NCI-H1092 (cell line): Measurements from ENCODE around the gene GNL2.
"Not testable (repeated sequence)": the region's sequence is repeated elsewhere in the genome, so short reads cannot be mapped to it uniquely, and the experiment has no call there.

ENCODE experiments used
- DNase-seq: peaks from one replicate; lab custom pipeline; 2025; lab: John Stamatoyannopoulos, UW

Gene GNL2

GRCh38 chr1:37559080-37559479 lies 36.7 kb downstream of the GNL2 start:
- DNase-seq = no peak

- DNase-seq = no peak
Observed at GRCh38 chr1:37558411-37558810, 37.3 kb downstream of the GNL2 start.

DNA sequence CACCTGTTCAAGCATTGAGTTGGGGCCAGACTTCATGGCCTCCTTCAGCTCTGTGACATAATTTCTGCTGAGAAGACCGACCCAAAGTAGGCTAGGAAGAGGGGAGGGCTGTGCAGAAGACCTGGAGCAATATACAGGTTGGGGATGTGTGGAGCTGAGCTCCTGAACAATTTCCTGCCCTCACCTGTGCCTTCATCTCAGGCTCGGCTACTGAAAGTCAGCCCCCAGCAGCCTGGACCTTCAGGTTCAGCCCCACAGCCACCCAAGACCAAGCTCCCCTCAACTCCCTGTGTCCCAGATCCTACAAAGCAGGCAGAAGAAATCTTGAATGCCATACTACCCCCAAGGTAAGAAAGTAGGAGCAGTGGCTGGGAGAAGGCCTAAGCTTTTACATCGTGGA lies 38.3 kb downstream of the GNL2 start:
- DNase-seq = no peak

DNA sequence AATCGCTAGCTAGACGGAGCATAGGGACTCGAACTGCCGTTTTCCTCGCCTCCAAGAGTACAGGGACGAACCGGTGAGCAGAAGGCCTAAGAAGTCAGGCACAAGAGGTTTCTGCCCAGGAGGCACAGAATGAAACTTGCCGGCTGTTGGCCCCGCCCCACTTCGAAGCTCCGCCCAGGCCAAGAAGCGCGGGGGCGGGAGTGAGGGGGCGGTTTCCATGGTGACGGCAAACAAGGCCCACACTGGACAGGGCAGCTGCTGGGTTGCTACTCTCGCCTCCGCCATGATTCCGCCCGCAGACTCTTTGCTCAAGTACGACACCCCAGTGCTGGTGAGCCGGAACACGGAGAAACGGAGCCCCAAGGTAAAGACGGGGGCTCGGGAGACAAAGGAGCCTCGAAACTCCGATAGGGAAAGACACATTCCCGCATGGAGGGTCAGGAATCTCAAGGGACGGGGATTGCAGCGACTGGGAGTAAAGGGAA lies 39.0 kb downstream of the GNL2 start, which contains the start of gene DNALI1:
DNALI1 (plus strand) TSS at position 229 of the 485 bp plus-strand sequence; CDS start at position 284, 55 bp downstream.
- DNase-seq = peak; percentile 90

DNA sequence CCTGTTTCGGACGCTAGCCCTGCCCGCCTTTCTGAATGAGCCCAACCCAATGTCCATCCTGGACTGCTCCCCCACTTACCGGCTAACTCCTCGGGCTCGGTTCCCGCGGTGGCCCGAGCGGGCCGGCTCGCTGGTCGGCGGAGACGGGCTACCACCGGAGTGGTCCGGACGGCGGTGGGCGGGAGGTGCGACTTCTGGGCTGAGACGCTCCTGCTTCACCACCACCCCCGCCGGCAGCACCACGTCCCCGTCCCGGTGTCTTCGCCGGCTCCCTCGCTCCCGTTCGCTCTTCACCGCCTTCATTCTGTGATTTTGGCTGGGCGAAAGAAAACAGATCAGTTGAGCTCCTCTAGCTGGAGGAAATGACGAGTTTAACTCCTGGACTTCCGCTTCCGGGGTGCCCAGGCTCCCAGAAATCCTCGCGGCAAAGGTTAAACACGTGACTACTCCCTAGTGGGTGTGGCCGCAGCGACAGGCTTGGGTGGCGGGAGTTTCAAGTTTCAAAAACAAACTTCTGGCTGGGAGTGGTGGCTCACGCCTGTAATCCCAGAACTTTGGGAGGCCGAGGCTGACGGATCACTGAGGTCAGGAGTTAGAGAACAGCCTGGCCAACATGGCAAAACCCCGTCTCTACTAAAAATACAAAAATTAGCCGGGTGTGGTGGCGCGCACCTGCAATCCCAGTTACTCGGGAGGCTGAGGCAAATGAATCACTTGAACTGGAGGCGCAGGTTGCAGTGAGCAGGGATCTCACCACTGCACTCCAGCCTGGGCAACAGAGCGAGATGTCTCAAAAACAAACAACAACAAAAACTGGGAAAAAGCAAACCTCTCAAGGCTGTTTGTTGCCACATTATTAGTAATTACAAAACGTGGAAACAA lies 41.6 kb downstream of the GNL2 start, which contains the start of gene SNIP1:
SNIP1 (minus strand) TSS at position 367 of the 882 bp plus-strand sequence; CDS start at position 303, 64 bp downstream.
- peak; percentile 90 for DNase-seq

DNA sequence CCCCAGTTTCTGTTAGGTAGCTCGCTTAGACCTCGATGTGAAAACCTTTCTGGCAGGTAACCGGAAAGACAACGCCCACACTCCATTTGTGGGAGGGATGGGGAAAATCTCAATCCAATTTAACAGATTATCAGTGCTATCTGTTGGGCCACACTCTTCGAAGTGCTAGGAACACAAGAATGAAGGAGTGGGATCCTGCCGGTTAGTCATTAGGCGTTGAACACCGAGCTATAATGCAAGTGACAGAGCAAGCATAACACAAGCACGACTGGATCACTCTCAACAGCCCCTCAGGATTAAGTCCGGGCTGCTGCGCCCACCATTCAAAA lies 42.2 kb downstream of the GNL2 start:
- DNase-seq = no peak

DNA sequence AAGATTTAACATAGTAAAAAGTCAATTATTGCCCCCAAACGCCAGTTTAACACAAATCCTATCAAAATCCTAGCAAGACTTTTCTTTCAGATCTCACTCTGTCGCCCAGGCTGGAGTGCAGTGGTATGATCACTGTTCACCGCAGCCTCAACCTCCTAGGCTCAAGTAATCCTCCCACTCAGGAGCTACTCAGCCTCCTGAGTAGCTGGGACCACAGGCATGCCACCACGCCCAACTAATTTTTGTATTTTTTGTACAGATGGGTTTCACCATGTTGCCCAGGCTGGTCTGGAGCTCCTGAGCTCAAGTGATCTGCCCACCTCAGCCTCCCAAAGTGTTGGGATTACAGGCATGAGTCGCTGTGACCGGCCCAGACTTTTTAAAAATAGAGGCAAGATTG lies 46.4 kb downstream of the GNL2 start:
- DNase-seq = no peak

DNA sequence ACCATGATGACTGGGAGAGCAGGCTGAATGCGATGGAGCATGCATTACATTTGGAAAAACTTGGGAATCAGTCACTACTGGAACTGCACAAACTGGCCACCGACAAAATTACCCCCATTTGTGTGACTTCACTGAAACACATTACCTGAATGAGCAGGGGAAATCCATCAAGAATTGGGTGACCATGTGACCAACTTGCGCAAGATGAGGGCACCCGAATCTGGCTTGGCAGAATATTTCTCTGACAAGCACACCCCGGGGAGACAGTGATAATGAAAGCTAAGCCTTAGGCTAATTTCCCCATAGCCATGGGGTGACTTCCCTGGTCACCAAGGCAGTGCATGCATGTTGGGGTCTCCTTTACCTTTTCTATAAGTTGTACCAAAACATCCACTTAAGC lies 50.7 kb downstream of the GNL2 start:
- no peak for DNase-seq

DNA sequence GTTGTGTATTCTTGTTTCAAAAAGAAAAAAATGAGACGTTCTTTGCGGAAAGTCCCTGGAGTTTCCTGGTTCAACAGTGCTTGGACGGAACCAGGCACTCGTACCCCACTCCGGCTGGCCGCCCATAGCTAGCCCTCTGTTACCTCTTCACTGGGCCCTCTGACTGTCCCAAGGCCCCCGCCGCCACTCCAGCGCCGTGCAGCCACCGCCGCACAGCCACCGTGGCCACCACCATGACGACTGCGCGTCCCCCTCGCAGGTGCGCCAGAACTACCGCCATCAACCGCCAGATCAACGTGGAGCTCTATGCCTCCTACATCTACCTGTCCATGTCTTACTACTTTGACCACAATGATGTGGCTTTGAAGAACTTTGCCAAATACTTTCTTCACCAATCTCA lies 51.2 kb downstream of the GNL2 start:
- DNase-seq = no peak

GRCh38 chr1:37540036-37540785 lies 55.5 kb downstream of the GNL2 start:
- DNase-seq = no peak

DNA sequence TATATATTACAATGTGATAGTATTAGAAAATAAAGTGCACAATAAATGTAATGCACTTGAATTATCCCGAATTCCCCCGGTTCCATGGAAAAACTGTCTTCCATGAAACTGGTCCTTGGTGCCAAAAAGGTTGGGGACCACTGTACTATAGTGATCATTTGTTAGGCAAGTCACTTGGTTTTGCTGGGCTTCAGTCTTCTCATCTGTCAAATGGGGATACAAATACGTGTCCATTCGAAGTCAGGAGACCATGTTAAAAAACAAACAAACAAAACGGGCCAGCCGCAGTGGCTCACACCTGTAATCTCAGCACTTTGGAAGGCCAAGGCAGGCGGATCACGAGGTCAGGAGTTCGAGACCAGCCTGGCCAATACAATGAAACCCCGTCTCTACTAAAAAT lies 56.6 kb downstream of the GNL2 start:
- DNase-seq = not testable (repeated sequence)

GRCh38 chr1:37537378-37537777 lies 58.4 kb downstream of the GNL2 start:
- DNase-seq = no peak

DNA sequence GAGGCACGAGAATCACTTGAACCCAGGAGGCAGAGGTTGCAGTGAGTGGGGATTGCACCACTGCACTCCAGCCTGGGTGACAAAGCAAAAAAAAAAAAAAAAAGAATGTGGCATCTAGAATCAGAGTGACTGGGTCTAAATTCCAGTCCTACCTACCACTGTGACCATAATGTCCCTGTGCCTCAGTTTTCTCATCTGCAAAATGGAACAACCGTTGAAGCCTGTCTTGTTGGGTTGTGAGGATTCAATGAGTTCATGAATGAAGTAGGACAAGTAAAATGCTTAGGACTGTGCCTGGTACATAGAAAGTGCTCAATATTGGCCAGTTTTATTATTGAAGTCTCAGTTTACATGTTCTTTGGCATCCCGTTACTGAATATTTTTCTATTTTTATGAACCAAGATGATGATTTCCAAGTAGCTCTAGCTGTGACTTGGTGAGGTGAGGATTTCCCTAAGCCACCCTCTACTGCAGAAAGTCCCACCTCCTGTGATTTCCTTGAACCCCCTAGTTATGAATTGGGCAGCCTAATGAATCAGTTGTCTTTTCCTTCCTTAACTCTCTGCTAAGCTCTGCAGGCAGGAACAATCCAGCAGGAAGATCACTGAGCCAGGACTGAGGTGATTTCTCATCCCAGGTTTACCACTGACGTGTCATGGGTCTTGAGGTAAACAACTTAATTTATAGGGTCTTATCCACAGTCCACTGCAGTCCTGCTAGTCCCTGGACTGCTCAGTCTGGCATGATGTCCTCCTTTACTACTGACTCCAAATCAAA lies 62.2 kb downstream of the GNL2 start:
- no peak for DNase-seq

- not testable (repeated sequence) for DNase-seq
Observed at GRCh38 chr1:37532418-37533156, 63.1 kb downstream of the GNL2 start.

- DNase-seq = not testable (repeated sequence)
Observed at GRCh38 chr1:37529888-37530287, 65.8 kb downstream of the GNL2 start.

GRCh38 chr1:37519613-37520012 lies 76.1 kb downstream of the GNL2 start:
- no peak for DNase-seq

DNA sequence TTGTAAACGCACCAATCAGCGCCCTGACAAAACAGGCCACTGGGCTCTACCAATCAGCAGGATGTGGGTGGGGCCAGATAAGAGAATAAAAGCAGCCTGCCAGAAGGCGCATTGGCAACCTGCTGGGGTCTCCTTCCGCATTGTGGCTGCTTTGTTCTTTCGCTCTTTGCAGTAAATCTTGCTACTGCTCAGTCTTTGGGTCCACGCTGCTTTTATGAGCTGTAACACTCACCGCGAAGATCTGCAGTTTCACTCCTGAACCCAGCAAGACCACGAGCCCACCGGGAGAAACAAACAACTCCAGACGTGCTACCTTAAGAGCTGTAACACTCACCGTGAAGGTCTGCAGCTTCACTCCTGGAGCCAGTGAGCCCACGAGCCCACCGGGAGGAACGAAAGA lies 76.8 kb downstream of the GNL2 start:
- DNase-seq = not testable (repeated sequence)

- DNase-seq = not testable (repeated sequence)
Observed at GRCh38 chr1:37518241-37518640, 77.5 kb downstream of the GNL2 start.

DNA sequence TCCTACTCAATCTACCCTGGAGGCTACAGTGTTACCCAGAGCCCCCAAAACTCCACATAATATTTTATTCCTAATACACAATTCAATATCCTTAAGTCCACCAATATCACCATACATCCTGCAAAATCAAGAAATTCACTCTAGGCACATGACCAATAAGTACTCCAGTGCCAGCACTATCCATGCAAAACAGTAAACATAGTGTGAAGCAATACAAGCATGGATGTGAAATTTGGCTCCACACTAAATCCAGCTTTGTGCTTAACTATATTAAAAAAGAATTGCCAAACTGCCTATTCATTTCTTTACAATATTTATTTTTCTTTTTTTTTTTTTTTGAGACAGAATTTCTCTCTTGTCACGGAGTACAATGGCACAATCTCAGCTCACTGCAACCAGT lies 78.2 kb downstream of the GNL2 start:
- no peak for DNase-seq
